ENCODE measurements around the gene MED8. TPM values are rescaled to one million over a fixed set of nuclear protein-coding genes. Genes with fewer than 3 reads are reported as not detected.

MED8 gene
- total and polyA plus RNA-seq, 2 of the 8 experiments (the other 6 are each of a cell fraction or from before 2014, with no cell fraction given) = 7.0 to 20.6 TPM

DNA sequence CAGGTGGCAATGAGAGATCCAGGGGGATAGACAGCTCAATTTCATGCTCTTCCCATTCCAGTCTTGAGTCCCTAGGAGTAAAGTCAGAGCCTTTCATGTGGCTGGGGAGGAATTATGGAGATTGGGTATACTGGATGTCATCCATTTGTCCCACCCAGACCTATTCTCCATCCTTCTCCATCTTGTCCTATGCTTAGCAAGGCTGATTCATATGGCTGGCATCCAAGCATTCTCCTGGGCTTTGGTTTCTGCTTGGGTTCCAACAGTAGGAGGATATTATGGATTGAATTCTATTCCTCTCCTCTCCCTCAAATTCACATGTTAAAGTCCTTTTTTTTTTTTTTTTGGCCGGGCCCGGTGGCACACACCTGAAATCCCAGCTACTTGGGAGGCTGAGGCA is 34.7 kb downstream of the MED8 start (continued):
- TF ChIP-seq, protein P1, sequence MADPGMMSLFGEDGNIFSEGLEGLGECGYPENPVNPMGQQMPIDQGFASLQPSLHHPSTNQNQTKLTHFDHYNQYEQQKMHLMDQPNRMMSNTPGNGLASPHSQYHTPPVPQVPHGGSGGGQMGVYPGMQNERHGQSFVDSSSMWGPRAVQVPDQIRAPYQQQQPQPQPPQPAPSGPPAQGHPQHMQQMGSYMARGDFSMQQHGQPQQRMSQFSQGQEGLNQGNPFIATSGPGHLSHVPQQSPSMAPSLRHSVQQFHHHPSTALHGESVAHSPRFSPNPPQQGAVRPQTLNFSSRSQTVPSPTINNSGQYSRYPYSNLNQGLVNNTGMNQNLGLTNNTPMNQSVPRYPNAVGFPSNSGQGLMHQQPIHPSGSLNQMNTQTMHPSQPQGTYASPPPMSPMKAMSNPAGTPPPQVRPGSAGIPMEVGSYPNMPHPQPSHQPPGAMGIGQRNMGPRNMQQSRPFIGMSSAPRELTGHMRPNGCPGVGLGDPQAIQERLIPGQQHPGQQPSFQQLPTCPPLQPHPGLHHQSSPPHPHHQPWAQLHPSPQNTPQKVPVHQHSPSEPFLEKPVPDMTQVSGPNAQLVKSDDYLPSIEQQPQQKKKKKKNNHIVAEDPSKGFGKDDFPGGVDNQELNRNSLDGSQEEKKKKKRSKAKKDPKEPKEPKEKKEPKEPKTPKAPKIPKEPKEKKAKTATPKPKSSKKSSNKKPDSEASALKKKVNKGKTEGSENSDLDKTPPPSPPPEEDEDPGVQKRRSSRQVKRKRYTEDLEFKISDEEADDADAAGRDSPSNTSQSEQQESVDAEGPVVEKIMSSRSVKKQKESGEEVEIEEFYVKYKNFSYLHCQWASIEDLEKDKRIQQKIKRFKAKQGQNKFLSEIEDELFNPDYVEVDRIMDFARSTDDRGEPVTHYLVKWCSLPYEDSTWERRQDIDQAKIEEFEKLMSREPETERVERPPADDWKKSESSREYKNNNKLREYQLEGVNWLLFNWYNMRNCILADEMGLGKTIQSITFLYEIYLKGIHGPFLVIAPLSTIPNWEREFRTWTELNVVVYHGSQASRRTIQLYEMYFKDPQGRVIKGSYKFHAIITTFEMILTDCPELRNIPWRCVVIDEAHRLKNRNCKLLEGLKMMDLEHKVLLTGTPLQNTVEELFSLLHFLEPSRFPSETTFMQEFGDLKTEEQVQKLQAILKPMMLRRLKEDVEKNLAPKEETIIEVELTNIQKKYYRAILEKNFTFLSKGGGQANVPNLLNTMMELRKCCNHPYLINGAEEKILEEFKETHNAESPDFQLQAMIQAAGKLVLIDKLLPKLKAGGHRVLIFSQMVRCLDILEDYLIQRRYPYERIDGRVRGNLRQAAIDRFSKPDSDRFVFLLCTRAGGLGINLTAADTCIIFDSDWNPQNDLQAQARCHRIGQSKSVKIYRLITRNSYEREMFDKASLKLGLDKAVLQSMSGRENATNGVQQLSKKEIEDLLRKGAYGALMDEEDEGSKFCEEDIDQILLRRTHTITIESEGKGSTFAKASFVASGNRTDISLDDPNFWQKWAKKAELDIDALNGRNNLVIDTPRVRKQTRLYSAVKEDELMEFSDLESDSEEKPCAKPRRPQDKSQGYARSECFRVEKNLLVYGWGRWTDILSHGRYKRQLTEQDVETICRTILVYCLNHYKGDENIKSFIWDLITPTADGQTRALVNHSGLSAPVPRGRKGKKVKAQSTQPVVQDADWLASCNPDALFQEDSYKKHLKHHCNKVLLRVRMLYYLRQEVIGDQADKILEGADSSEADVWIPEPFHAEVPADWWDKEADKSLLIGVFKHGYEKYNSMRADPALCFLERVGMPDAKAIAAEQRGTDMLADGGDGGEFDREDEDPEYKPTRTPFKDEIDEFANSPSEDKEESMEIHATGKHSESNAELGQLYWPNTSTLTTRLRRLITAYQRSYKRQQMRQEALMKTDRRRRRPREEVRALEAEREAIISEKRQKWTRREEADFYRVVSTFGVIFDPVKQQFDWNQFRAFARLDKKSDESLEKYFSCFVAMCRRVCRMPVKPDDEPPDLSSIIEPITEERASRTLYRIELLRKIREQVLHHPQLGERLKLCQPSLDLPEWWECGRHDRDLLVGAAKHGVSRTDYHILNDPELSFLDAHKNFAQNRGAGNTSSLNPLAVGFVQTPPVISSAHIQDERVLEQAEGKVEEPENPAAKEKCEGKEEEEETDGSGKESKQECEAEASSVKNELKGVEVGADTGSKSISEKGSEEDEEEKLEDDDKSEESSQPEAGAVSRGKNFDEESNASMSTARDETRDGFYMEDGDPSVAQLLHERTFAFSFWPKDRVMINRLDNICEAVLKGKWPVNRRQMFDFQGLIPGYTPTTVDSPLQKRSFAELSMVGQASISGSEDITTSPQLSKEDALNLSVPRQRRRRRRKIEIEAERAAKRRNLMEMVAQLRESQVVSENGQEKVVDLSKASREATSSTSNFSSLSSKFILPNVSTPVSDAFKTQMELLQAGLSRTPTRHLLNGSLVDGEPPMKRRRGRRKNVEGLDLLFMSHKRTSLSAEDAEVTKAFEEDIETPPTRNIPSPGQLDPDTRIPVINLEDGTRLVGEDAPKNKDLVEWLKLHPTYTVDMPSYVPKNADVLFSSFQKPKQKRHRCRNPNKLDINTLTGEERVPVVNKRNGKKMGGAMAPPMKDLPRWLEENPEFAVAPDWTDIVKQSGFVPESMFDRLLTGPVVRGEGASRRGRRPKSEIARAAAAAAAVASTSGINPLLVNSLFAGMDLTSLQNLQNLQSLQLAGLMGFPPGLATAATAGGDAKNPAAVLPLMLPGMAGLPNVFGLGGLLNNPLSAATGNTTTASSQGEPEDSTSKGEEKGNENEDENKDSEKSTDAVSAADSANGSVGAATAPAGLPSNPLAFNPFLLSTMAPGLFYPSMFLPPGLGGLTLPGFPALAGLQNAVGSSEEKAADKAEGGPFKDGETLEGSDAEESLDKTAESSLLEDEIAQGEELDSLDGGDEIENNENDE (IDR thresholded peaks at IDR 0.05; ENCODE audit: insufficient replicate concordance, low read length) = no peak
- TF ChIP-seq ATF2 (IDR thresholded peaks at IDR 0.05; ENCODE audit: low read length) (no peak), SIN3A (conservative IDR thresholded peaks at IDR 0.05 in 1 of 2, IDR thresholded peaks at IDR 0.05 in 1 of 2; ENCODE audit: low read depth in 1 of 2, low read length in 2 of 2) (no peak)

Measured in H1 (cell line).